ENCODE data around the gene VPS51. TPM values are rescaled to one million over a fixed set of nuclear protein-coding genes. Genes with fewer than 3 reads are reported as not detected.
A peak's percentile ranks its signal among the peaks of the same experiment; 100 is the strongest.

VPS51 gene
- total and polyA plus RNA-seq, 9 of the 15 experiments (the other 6 are each of a cell fraction or from before 2014, with no cell fraction given), result 1.8 to 143 (median 46.8) TPM

DNA sequence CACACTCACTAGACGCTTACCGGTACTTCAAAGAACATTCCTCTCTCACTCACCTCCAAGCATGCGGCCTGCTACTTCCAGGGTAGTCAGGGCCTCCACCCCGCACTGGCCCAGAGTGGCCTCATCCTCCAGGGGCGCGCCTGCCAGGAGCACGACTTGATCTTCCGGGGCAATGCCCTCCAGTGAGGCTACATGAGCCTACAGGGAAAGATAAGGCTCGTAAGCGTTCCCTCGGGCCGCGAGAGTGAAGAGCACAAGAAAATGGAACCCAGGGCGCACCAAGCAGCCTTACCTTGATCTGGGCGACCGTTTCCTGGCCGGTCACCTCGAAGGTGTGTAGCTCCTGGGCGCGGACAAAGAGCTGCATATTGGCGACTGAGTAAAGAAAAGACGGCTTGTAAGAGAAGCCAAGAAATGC, 25.4 kb downstream of the VPS51 start (continued):
- TF ChIP-seq ZBTB43 (CRISPR knock-in tag; IDR thresholded peaks at IDR 0.05) (no peak), THRAP3 (IDR thresholded peaks at IDR 0.05; ENCODE audit: borderline replicate concordance) (no peak)

DNA sequence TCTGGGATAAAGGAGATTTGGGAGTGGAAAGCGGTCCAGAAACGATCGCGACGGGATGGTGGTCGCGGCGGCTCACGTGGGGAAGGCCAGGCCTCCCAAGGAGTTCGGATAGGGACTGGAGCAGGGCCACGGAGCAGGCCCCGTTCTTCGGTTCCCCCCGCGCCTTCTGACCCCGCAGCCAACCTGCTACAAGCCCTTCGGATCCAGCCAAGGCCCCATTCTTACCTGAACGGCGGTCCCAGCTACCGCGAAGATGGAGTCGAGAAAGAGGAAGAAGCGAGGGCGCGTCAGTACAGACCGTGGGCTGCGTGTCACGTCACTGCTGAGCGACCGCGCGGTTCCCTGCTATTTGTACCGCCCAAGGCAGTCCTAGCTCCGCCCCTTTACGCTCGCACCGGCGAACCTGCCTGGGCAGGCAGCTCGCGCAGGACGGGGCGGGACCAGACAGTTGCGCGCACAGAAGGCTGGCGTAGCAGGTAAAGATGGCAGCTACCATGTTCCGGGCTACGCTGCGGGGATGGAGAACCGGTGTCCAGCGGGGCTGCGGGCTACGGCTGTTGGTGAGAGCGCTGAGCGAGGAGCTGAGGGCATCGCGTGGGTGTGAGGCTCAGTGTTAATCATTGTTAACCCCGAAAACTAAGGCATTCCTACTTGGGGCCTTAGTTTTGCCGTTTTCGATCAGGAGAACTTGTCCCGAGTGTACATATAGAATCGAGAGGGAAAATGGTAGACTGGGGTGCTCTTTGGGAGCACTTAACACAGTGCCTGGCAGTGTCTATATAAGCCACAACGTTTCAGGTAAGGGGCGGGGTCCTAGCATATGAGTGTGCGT, 26.1 kb downstream of the VPS51 start, which contains the start of the genes FAU and MRPL49:
TSS of gene FAU (minus strand) at position 270 of the 832 bp plus-strand sequence. CDS start 321 bp downstream, outside the sequence.
TSS of gene MRPL49 (plus strand) at position 457 of the 832 bp plus-strand sequence. CDS start at position 483, 26 bp downstream.
- Histone ChIP-seq H3K79me2 (ENCODE audit: control insufficient read depth, insufficient read depth, low read length) (peaks cover 61% of the 10 kb centered on the region), H3K27me3 (ENCODE audit: control insufficient read depth in 2 of 2, insufficient read depth in 2 of 2, low read length in 2 of 2) (no peaks in the 10 kb centered on the region), H3K9ac (ENCODE audit: insufficient read depth in 1 of 2, low read depth in 2 of 2, low read length in 2 of 2) (peak within 1 kb of the TSS; percentile 98), H3K9me3 (replicated peaks; ENCODE audit: control insufficient read depth, insufficient read depth, low read depth, low read length) (no peaks in the 10 kb centered on the region), H3K4me3 (peak within 1 kb of the TSS; percentile 98), H3K4me2 (ENCODE audit: insufficient read depth, low read length) (peak within 1 kb of the TSS; percentile 100), H3K27ac (ENCODE audit: extremely low read depth, low read depth, low read length) (peak within 1 kb of the TSS; percentile 96), H3K4me1 (replicated peaks in 1 of 2; ENCODE audit: control insufficient read depth in 2 of 2, insufficient read depth in 2 of 2, low read length in 2 of 2) (peaks cover 13 to 22% of the 10 kb centered on the region in 2 experiments; a peak in 4 of 5 replicates), H4K20me1 (replicated peaks; ENCODE audit: control insufficient read depth, insufficient read depth, low read length) (peaks cover 4% of the 10 kb centered on the region; the same call in 1 of the 2 replicates), H3K9me1 (ENCODE audit: control insufficient read depth, insufficient read depth, low read length) (no peaks in the 10 kb centered on the region), H2AFZ (ENCODE audit: low read depth, low read length) (peak within 1 kb of the TSS; percentile 90), H3K36me3 (ENCODE audit: control insufficient read depth, insufficient read depth, low read length) (peaks cover 73% of the 10 kb centered on the region)
- peak; percentile 92 for ATAC-seq
- intact Hi-C loops (cut with micrococcal nuclease) (loop anchor here (2.0 kb wide), 1 partner anchor 59 kb away; the partner anchor contains the start of gene CAPN1), in situ Hi-C loops (cut with MboI) (no loop called here)
- ChIA-PET POLR2A (interaction anchor here (0.6 to 9.5 kb wide), 31 partner anchors 10 to 378 kb away, joined by 3 to 182 read pairs (median 3); partner anchors contain the start of genes CAPN1, MAJIN, NEAT1 and POLA2), CTCF (ENCODE audit: low intra/inter-chr PET ratio) (interaction anchor here (0.6 to 0.7 kb wide), 2 partner anchors 10 to 135 kb away, joined by 3 read pairs; no protein-coding TSS in a partner anchor)
- BruUV-seq (replicated peaks), result TSS peak; percentile 68
- FAIRE-seq, result peak; percentile 96
- DNase-seq (ENCODE audit: extremely low read depth in 1 of 4, low spot score in 3 of 4), result peak; percentile 89 to 99 (median 93)
- WGBS (ENCODE audit: insufficient coverage, low coverage, missing lambda C conversion rate), result 1% methylated on average over 54 of the region's 64 CpGs
- TF ChIP-seq, protein P1, sequence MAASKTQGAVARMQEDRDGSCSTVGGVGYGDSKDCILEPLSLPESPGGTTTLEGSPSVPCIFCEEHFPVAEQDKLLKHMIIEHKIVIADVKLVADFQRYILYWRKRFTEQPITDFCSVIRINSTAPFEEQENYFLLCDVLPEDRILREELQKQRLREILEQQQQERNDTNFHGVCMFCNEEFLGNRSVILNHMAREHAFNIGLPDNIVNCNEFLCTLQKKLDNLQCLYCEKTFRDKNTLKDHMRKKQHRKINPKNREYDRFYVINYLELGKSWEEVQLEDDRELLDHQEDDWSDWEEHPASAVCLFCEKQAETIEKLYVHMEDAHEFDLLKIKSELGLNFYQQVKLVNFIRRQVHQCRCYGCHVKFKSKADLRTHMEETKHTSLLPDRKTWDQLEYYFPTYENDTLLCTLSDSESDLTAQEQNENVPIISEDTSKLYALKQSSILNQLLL (CRISPR knock-in tag; IDR thresholded peaks at IDR 0.05; ENCODE audit: borderline replicate concordance), result no peak
- TF ChIP-seq NFATC3 (IDR thresholded peaks at IDR 0.05) (no peak), ELF1 (tag; IDR thresholded peaks at IDR 0.05) (peak; percentile 76), PPARD (CRISPR knock-in tag; IDR thresholded peaks at IDR 0.05) (no peak), ZNF785 (CRISPR knock-in tag; IDR thresholded peaks at IDR 0.05) (no peak), SNRNP70 (optimal IDR thresholded peaks at IDR 0.05; ENCODE audit: low read depth, low read length) (no peak)
- TF ChIP-seq, protein P2, sequence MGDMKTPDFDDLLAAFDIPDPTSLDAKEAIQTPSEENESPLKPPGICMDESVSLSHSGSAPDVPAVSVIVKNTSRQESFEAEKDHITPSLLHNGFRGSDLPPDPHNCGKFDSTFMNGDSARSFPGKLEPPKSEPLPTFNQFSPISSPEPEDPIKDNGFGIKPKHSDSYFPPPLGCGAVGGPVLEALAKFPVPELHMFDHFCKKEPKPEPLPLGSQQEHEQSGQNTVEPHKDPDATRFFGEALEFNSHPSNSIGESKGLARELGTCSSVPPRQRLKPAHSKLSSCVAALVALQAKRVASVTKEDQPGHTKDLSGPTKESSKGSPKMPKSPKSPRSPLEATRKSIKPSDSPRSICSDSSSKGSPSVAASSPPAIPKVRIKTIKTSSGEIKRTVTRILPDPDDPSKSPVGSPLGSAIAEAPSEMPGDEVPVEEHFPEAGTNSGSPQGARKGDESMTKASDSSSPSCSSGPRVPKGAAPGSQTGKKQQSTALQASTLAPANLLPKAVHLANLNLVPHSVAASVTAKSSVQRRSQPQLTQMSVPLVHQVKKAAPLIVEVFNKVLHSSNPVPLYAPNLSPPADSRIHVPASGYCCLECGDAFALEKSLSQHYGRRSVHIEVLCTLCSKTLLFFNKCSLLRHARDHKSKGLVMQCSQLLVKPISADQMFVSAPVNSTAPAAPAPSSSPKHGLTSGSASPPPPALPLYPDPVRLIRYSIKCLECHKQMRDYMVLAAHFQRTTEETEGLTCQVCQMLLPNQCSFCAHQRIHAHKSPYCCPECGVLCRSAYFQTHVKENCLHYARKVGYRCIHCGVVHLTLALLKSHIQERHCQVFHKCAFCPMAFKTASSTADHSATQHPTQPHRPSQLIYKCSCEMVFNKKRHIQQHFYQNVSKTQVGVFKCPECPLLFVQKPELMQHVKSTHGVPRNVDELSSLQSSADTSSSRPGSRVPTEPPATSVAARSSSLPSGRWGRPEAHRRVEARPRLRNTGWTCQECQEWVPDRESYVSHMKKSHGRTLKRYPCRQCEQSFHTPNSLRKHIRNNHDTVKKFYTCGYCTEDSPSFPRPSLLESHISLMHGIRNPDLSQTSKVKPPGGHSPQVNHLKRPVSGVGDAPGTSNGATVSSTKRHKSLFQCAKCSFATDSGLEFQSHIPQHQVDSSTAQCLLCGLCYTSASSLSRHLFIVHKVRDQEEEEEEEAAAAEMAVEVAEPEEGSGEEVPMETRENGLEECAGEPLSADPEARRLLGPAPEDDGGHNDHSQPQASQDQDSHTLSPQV (IDR thresholded peaks at IDR 0.05), result no peak
- TF ChIP-seq, protein P3, sequence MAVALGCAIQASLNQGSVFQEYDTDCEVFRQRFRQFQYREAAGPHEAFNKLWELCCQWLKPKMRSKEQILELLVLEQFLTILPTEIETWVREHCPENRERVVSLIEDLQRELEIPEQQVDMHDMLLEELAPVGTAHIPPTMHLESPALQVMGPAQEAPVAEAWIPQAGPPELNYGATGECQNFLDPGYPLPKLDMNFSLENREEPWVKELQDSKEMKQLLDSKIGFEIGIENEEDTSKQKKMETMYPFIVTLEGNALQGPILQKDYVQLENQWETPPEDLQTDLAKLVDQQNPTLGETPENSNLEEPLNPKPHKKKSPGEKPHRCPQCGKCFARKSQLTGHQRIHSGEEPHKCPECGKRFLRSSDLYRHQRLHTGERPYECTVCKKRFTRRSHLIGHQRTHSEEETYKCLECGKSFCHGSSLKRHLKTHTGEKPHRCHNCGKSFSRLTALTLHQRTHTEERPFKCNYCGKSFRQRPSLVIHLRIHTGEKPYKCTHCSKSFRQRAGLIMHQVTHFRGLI (CRISPR knock-in tag; IDR thresholded peaks at IDR 0.05), result no peak

Data from K562 (cell line).